Skeletal muscle cell (primary cell): Measurements from ENCODE around the gene DCXR.

Source experiments
- DNase-seq: peaks from one replicate; pipeline ENCODE4 v3.0.0-alpha.2; 2010; ENCODE audit warnings: low read depth
- H3K4me3 ChIP-seq: 2 replicates; pipeline ENCODE4 v1.5.1; 2011; ENCODE audit warnings: low read depth, mild to moderate bottlenecking, control low read depth, low read length, moderate library complexity

DCXR gene

DNA sequence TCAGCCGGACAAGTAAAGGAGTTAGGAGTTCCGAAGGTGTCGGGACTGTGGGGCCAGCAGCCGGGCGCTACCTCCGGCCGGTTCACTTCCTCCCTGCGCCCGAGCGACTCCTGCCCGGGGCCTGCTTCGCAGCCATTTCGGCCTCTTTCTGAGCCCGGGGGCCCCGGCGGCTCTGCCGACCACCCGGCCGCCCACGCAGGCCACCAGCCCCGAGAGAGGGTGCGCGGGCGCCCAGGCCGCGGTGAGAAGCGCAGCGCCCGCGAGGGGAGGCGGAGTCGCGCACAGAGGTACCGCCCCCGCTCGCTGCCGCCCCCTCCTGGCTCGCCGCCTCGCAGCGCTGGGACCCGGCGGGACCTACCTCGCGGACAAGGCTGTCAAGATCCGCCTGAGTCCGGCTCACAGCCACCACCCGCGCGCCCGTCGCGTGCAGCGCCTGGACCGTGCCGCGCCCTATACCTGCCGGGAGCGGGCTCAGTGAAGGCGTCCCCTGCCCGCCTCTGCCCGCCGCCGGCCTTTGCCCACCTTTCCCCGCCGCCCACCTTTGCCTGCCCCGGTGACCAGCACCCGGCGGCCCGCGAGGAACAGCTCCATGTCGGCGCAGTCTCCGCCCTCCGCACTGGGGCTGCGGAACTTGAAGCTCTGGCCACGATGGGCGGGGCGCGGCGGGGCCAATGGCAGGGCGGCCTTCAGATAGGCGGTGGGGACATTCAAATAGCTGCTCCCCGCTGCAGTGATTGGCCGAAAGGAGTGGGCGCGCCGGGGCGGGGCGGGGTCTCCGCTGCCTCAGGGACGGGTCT, at the start of gene DCXR:
Gene DCXR (minus strand): TSS at position 606 of the 797 bp plus-strand sequence. CDS start 15 bp downstream, at position 591.
- H3K4me3 ChIP-seq, result peak within 1 kb of the TSS; percentile 67
- peak; percentile 83 for DNase-seq

DNA sequence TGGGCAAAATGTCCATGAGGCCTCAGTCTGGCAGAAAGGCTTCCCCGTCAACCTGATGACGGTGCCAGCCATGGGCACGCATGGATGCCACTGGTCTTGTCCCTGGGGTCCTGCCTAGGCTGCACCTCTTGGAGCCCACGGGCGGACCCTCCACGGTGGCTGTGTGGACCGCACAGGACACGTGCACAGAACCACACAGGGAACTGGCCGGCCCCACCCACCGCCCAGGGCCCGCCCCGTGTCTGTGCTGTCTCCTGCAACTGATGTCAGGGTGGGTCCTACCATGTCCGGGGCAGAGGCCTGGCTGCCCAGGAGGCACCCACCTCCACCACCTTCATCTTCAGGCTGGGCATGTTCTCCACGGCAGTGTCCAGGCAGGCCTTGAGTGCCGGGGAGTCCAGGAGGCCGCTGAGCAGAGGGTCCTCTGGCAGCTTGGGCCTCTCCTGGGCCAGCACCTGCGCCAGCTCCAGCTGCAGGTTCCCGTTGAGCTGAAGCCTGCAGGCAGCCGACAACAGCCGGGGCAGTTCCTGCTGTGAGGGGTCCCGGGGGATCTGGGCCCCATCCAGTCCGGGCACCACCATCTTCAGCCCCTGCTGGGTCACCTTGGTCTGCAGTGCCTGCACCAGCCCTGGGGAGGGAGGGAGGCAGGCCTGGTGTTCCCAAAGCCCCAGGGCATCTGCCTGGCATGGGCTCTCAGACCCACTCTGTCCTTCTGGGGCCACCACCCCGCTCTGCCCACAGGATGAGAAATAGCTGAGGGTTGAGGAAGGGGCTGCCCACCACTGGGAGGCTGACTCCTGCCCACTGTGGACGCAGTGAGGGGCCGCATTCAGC, 48.7 kb upstream of the DCXR start:
- H3K4me3 ChIP-seq, result no peak overlapping the region
- no peak for DNase-seq

DNA sequence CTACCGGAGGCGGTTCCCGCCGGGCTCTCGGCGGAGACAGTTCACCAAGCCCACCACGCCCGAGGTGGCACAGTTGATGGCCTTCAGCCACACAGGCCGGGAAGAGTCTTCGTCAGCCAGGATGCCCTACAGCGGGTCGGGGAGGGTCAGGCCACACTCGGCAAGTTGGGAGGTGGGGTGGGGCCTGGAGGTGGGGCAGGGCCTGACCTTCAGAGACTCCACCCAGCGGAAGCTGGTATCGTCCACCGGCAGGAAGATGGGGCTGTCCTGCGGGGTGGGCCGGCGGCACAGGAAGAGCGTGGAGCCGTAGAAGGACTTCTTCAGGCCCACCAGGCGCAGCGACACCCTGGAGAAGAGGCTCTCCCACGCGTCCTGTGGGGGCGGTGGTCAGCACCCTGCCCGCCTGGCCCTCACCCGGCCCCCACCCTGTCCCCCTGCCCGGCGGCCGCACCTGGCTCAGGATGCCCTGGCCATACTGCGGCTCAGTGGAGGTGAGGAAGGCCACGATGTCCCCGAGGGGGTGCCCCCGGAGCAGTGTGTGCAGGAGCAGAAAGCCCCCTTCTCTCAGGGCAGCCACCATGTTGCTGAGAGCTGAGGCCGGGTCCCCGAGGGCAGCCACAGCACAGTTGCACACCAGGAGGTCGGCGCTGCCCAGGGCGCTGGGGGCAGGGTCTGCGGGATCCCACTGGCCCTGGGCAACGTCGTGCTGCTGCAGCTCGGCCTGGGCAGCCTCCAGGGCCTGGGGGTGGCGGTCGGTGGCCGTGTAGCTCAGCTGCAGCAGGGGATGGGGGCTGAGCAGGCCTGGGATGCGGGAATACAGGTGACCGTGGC, 47.7 kb upstream of the DCXR start:
- no peak overlapping the region for H3K4me3 ChIP-seq
- no peak for DNase-seq

DNA sequence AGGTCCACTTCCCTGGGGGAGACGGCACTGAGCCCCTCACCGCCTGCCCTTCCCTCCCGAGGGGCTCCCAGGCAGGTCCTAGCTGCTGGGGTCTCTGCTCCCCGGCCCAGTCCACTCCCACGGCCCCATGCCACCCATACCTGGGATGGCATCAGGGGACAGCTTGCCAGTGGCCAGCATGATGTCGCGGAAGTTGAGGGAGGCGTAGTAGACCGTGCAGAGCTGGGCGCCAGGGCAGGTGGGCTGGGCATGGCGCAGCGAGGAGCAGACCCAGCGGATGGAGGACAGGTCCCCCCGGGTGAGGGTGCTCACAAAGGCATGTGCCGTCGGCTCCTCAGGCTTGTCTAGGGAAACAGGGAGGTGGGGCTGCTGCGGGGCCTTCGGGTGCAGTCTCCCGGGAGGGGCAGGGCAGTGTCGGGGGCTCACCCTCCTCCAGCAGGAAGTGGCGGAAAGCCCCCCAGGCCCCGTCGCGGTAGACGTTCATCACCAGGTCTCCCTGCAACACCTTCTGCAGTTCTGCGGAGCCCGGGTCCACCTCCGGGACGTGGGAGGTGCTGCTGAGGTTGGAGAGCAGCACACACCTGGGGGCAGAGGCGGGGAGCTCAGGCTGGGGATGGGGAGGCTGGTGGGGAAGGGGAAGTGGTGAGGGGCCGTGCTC, 47.0 kb upstream of the DCXR start:
- DNase-seq, result no peak
- H3K4me3 ChIP-seq, result no peak overlapping the region

DNA sequence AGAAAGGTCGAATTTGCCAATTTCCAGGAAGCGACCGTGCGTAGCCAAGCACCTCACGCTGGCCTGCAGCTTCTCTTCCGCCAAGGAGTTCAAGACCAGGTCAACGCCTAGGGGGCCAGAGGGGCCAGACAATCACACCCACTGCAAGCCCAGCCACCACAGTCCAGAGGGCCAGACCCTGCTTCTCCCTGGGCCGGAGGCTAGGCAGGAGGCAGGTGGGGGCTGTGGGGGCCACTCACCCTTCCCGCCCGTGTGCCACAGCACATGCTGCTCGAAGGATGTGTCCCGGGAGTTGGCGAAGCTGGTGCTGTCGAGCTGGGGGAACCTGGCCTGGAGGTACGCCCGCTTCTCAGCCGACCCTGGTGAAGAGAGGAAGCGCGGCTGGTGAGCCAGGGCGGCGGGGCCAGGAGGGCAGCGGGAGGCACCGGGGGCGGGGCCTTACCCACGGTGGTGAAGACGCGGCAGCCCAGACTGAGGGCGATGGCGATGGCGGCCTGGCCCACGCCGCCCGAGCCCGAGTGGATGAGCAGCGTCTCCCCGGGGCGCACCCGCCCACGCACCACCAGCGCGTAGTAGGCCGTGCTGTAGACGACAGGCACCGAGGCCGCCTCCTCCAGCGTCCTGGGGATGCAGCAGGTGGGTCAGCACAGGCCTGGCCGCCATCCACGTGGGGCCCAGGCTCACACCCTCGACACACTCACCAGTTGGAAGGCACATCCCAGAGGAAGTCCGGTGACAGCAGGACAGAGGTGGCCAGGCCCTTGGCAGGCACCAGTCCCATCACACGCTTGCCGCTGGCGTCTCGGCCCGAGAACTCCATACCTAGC, 46.2 kb upstream of the DCXR start:
- no peak for DNase-seq
- H3K4me3 ChIP-seq, result no peak overlapping the region

DNA sequence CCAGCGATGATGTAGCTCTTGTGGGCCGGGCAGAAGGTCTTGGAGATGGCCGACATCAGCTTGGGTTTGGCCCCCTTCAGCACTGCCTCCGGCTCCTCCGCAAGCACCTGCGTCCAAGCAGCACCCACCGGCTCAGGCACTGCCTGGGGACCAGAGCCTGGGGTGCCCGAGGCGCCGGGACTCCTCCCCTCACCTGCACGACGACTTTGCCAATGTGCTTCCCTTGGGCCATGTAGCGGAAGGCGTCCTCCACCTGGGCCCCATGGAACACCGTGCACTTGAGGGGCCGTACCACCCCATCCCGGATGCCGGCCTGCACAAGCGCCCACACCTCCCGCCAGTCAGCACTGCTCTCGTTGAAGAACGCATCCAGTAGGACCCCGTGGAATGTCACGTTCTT, 45.5 kb upstream of the DCXR start:
- H3K4me3 ChIP-seq, result no peak overlapping the region
- no peak for DNase-seq

DNA sequence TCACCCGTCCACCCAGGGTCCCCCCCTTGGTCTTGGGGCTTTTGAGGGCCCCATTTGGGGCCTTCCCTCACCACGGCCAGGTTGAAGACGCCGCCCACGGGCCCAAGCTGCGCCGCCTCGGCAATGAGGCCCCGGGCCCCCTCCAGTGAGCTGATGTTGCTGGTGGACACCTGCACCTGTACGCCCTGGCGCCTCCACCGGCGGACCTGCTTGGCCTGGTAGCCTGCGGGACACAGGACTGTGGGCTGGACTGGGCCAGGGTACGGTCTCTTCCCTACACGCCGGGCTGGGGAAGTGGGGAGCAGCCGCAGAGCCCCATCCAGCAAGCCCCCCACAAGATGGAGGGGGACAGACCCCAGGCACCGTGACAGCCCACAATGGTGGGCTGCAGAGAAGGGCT, 45.0 kb upstream of the DCXR start:
- no peak for DNase-seq
- no peak overlapping the region for H3K4me3 ChIP-seq

DNA sequence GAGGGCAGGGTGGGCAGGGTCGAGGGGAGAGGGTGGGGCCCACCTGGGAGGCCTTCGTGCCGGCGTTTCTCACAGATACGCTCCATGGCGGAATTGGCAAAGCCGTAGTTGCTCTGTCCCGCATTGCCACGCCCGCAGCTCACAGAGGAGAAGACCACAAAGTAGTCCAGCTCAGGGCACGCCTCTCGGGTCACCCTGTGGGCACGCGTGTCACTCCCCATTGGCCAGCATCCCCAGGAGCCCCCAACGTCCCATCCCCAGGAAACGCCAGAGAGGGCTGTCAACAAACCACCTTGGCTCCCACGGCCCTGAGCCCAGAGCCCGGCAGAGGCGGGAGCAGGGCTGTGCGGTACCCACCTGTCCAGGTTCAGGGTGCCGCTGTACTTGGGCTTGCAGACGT, 44.5 kb upstream of the DCXR start:
- H3K4me3 ChIP-seq, result no peak overlapping the region
- DNase-seq, result no peak

DNA sequence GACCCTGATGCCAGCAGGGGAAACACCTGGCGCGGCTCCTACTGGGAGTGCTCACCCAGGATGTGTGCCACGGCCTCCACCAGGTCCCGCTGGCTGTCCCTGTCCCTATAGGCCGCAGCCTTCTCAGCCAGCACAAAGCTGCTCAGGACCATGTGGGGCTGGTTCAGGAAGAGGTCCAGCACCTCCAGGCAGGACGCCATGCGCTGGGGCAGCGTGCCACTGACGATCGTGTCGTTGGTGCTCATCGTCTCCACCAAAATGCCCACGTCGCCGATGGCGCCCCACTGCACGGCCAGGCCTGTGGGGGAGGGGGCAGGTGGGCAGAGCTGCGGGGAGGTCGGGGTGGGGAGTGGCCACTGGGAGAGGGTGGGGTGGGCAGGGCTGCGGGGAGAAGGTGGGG, 44.0 kb upstream of the DCXR start:
- no peak overlapping the region for H3K4me3 ChIP-seq
- no peak for DNase-seq

DNA sequence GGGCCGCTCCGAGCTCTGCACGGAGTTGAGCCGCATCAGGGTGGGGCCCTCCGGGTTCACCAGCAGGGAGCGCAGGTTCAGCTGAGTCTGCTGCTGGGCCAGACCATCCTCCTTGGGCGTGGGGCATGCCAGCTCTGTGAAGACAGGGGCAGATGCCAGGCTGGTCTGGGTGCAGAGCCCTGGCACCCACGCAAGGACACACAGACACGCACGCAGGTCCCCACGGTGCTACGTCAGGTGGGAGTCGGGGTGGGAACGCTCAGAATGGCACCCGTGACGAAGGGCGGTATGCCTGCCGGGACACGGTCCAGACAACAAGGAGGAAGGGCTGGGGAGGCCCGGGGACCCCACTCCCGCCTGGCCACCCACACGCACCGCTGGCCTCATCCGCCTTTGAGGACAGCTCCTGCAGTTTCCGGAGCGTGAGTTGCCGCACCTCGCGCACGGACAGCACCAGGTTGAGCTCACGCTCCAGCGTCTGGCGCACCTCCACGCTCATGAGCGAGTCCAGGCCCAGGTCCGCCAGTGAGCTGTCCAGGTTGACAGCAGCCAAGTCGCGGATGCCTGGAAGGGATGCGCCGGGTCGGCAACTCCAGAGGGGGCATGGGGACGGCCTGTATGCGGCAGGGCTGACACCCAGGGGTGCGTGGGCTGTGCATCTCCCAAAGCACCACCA, 43.4 kb upstream of the DCXR start:
- H3K4me3 ChIP-seq, result no peak overlapping the region

DNA sequence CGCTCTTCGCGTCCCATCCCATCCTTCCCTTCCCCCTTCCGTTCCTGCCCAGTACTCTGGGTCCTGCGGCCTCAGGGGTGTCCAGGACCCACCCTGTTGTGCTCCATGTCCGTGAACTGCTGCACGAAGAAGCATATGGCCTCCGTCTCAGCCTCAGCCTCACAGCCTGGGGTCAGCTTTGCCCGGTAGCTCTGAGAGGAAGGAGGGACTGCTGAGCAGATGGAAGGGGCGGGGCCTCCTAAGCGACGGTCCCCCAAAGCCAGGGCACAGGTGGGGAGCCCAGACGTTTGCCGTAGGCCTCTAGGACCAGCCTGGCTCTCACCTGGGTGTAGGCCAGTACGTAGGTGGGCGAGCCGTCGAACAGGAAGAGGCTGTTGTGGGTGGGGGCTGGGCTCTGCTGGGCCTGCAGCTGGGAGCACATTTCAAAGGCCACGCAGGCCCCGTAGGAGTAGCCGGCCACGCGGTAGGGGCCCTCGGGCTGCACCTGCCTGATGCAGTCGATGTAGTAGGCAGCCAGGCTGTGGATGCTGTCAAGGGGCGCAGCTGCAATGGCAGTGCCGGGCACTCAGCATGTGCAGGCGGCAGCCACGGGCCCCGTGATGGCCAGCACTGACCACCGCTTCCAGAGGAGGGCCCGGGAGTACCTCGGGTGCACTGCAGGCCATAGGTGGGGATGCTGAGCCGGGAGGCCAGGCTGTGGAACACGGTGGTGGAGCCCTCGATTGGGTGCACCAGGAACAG, 42.7 kb upstream of the DCXR start:
- no peak overlapping the region for H3K4me3 ChIP-seq
- no peak for DNase-seq

More for the DNA sequence above, 43.4 kb upstream of the DCXR start:
- no peak for DNase-seq

DNA sequence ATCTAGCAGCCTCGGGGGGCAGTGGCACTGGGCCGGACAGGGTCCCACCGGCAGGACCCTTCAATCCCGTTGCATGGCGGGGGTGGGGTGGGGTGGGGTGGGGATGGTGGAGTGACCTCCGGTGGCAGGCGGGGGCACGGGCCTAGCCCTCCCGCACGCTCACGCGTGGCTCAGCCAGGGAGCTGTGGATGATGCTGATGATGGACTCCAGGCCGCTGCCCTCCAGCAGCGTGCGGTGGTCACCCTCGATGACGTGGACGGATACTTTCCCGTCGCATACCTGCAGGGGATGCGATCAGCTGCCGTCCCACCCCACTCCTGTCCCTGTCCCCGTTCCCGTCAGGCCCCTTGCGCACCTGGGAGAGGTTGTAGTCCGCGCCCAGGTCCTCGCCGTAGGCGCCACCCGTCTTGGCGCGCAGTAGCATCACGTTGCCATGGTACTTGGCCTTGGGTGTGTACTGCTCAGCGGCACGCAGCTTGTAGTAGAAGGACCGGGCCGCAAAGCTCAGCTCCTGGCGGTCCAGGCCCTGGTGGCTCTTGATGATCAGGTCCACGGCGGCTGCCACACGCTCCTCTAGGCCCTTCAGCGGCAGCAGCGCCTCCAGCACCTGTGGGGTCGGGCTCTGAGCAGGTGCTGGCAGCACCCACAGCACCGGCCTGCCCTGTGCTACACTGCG, 41.6 kb upstream of the DCXR start:
- no peak overlapping the region for H3K4me3 ChIP-seq
- no peak for DNase-seq

DNA sequence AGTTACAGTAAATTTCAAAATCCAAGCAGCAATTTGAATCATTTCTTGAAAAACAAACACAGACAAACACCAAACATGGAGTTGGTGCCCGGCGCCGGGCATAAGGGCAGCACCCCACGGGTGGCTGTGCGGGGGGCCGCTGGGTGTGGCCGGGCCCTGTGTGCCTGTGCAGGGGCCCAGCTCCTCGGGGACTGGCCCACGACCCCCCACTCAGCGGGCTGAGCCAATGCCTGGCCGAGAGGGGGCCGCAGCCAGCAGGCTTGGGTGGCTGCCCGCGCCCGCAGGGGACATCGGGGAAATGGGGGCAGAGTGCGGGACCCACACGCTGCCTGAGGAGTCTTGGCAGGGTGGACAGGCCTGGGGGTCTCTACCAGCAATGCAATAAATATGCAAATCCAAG, 40.9 kb upstream of the DCXR start:
- no peak for DNase-seq
- H3K4me3 ChIP-seq, result no peak overlapping the region

DNA sequence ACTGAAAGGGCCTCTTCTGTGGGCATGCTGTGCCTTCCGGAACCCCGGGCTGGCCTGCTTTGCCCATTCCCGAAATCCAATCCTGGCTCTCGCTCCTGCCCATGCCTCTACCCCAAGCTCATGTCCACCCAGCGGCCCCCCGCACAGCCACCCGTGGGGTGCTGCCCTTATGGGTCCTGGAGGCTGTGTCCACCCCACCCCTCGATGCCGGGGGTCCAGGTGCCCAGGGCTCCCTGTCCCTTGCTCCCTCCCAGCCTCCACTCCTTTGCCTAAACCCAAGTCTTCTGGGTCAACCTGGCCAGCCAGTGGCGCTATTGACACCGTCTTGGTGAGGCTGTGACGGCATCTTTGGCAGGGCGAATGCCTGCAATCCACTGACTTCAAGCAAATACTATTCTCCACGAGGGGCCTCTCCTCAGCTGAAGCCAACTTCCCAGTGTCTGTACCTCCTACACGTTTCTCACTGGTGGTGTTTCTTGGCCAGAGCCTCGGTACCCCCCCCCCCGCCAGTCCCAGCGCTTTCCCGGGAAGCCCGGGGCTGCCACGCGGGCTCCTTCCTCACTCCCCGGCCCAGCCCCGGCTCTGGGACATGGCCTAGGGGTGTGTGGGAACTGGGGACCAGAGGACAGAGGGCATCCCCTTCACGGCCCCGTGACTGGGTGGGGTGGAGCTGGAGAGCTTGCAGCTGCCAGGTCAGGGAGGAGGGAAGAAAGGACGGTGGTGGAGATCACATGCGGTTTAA, 40.3 kb upstream of the DCXR start:
- H3K4me3 ChIP-seq, result no peak overlapping the region
- peak; percentile 31 for DNase-seq

DNA sequence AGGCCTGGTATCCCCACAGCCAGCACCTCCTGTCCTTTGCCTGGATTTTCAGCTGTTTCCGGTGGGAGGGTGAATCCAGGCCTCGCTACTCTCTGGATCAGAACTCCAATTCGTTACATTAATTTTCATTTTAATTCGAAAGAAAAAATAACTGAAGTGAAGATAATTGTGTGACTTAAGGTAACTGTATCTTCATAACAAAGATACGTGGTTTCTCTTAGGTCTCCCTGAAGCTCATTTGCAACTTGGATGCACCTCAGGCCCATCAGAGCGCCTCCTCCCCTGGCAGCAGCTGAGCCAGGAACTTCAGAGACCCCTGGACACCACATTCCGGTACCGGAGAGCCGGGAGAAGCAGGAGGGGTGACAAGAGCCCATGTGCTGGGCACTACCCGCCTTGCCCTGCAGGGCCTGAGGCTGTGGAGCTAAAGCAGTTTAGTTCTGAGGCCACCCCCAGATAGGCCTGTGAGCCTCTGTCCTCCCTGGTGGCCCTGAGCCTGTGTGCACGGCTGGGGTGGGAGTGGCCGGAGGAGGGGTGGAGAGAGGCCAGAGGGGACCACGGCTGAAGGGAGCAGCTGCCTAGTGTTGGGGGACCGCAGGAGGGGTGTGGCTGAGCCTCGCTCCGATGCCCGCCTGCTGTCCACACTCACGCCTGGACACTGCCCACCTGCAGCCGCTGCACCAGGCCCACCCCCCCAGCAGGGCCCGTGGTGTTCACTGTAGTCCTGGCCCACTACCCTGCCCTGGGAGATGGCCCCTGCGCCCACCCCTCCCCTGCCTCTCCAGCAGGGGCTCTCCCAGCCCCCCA, 39.5 kb upstream of the DCXR start:
- H3K4me3 ChIP-seq, result no peak overlapping the region
- DNase-seq, result no peak
